H1 (cell line): ENCODE results near the gene ARHGAP23. TPM values are rescaled to one million over a fixed set of nuclear protein-coding genes. Genes with fewer than 3 reads are reported as not detected.

Experiments
- FOSL1 ChIP-seq: IDR thresholded peaks from 2 replicates; pipeline ENCODE4 v1.6.1; 2011; ENCODE audit warnings: mild to moderate bottlenecking, low read depth, low read length, moderate library complexity; ENCODE audit not compliant: insufficient read depth
- NANOG ChIP-seq: IDR thresholded peaks from 2 replicates; pipeline ENCODE4 v1.6.1; 2011; ENCODE audit warnings: low read length, low read depth, mild to moderate bottlenecking, inconsistent platforms; ENCODE audit not compliant: insufficient read depth, poor library complexity, severe bottlenecking
- SIN3A ChIP-seq, 2 experiments: IDR thresholded peaks in 1 of 2; conservative IDR thresholded peaks in 1 of 2; 2 replicates each; pipeline ENCODE4 v1.6.1; 2011 to 2012; ENCODE audit warnings: low read length in 2 of 2, improper control_type of control experiment in 1 of 2, low read depth in 1 of 2, mild to moderate bottlenecking in 1 of 2
- polyA plus RNA-seq, 7 experiments: library from polyadenylated mRNA; depleted of rRNA in 3 of 7; stranded (reverse) in 5 of 7; unstranded in 2 of 7; fragments of >200 nt in 5 of 7; fragments of 200-250 nt in 2 of 7; gene quantifications; 1 replicate in 5 of 7; 2 replicates in 1 of 7; 4 replicates in 1 of 7; pipeline versions ENCODE4 v1.2.1 to v1.2.3, GENCODE V29; 2011 to 2013; ENCODE audit warnings: missing spikeins in 2 of 7, mixed read lengths in 2 of 7
- total RNA-seq: library from RNA; stranded (reverse); fragmentation: NEBNext Ultra II Directional; extraction: Animal tissue kit (Norgen Biotek cat#: 25700); gene quantifications from 2 replicates; pipeline ENCODE4 v1.2.1, GENCODE V29; 2021

Gene ARHGAP23
- total and polyA plus RNA-seq, 2 of the 8 experiments (the other 6 are each of a cell fraction or from before 2014, with no cell fraction given): 16.3 to 107 TPM

DNA sequence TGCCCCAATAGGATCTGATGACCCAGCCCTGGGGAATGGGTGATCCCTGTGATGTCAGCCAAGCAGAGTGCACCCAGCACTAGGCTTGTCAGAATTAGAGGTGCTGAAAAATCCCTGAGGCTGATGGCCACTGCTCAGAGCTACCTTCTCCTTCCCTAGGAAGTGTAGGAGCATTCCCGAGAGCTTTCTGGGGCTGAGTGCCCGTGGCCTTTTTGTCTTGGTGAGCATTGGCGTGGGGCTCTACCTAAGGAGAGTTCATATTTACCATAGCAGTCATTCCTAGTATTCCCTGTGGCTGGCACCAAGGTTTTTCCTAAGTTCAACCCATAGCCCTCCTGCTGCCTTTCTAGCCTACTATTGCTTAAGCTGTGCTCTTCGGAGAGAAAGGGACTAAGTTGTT is 22.6 kb upstream of the ARHGAP23 start (continued):
- TF ChIP-seq FOSL1: no peak
- TF ChIP-seq NANOG: no peak
- TF ChIP-seq SIN3A (conservative IDR thresholded peaks at IDR 0.05 in 1 of 2, IDR thresholded peaks at IDR 0.05 in 1 of 2; ENCODE audit: low read depth in 1 of 2, low read length in 2 of 2): no peak
- TF ChIP-seq, all 59 proteins: peak for 0
